ENCODE data around the gene BOLL. TPM values are rescaled to one million over a fixed set of nuclear protein-coding genes. Genes with fewer than 3 reads are reported as not detected.
A peak's percentile ranks its signal among the peaks of the same experiment; 100 is the strongest.
"Not testable (repeated sequence)": the region's sequence is repeated elsewhere in the genome, so short reads cannot be mapped to it uniquely, and the experiment has no call there.

Gene BOLL
- total RNA-seq: not detected in 2 replicates

- Mint-ChIP-seq H3K4me1 (ENCODE audit: low read depth) (peaks cover 7% of the 10 kb centered on the region), H3K4me3 (ENCODE audit: low read depth) (peak within 1 kb of the TSS; percentile 74), H3K27me3 (ENCODE audit: low read depth) (peaks cover 37% of the 10 kb centered on the region), H3K27ac (no peak within 1 kb of the TSS), H3K9me3 (no peaks in the 10 kb centered on the region), H3K36me3 (ENCODE audit: low read depth) (no peaks in the 10 kb centered on the region)
- no peak for DNase-seq (ENCODE audit: low spot score)
- intact Hi-C loops (cut with micrococcal nuclease): no loop called here
These were observed at the start of gene BOLL for GRCh38 chr2:197784956-197785941. BOLL (minus strand) TSS chr2:197785319; CDS start chr2:197781850, 3,469 bp downstream.

- peaks cover 35% of the 10 kb centered on the region for H3K9me3 Mint-ChIP-seq
- DNase-seq (ENCODE audit: low spot score); H3K4me3 Mint-ChIP-seq (ENCODE audit: low read depth); H3K27ac Mint-ChIP-seq; H3K27me3 Mint-ChIP-seq (ENCODE audit: low read depth): not testable (repeated sequence)
- intact Hi-C loops (cut with micrococcal nuclease): loop anchor here (5.0 kb wide), 1 partner anchor 577 kb away; no protein-coding TSS in a partner anchor
- peaks cover 27% of the 10 kb centered on the region for H3K4me1 Mint-ChIP-seq (ENCODE audit: low read depth)
- peaks cover 27% of the 10 kb centered on the region for H3K36me3 Mint-ChIP-seq (ENCODE audit: low read depth)
These were observed 49.7 kb upstream of the BOLL start for GRCh38 chr2:197834771-197835170.

- Mint-ChIP-seq H3K4me3 (ENCODE audit: low read depth) (no peak overlapping the region), H3K4me1 (ENCODE audit: low read depth) (peaks cover 3% of the 10 kb centered on the region), H3K9me3 (peaks cover 28% of the 10 kb centered on the region), H3K27me3 (ENCODE audit: low read depth) (no peaks in the 10 kb centered on the region), H3K36me3 (ENCODE audit: low read depth) (peaks cover 20% of the 10 kb centered on the region), H3K27ac (no peak overlapping the region)
- intact Hi-C loops (cut with micrococcal nuclease): no loop called here
- DNase-seq (ENCODE audit: low spot score): no peak
These were observed 43.5 kb upstream of the BOLL start for GRCh38 chr2:197828464-197829135.

- H3K4me1 Mint-ChIP-seq (ENCODE audit: low read depth): peaks cover 3% of the 10 kb centered on the region
- no peaks in the 10 kb centered on the region for H3K27me3 Mint-ChIP-seq (ENCODE audit: low read depth)
- peaks cover 24% of the 10 kb centered on the region for H3K9me3 Mint-ChIP-seq
- DNase-seq (ENCODE audit: low spot score): no peak
- intact Hi-C loops (cut with micrococcal nuclease): no loop called here
- no peak overlapping the region for H3K27ac Mint-ChIP-seq
- H3K4me3 Mint-ChIP-seq (ENCODE audit: low read depth): no peak overlapping the region
- H3K36me3 Mint-ChIP-seq (ENCODE audit: low read depth): peaks cover 18% of the 10 kb centered on the region
These were observed 42.5 kb upstream of the BOLL start for GRCh38 chr2:197827618-197828017.

- Mint-ChIP-seq H3K27me3 (ENCODE audit: low read depth) (no peaks in the 10 kb centered on the region), H3K36me3 (ENCODE audit: low read depth) (peaks cover 3% of the 10 kb centered on the region), H3K4me3 (ENCODE audit: low read depth) (no peak overlapping the region), H3K27ac (no peak overlapping the region), H3K4me1 (ENCODE audit: low read depth) (no peaks in the 10 kb centered on the region), H3K9me3 (no peaks in the 10 kb centered on the region)
- DNase-seq (ENCODE audit: low spot score): no peak
- intact Hi-C loops (cut with micrococcal nuclease): no loop called here
These were observed 37.2 kb upstream of the BOLL start for GRCh38 chr2:197822333-197822732.

- no peak overlapping the region for H3K27ac Mint-ChIP-seq
- intact Hi-C loops (cut with micrococcal nuclease): no loop called here
These were observed 36.6 kb upstream of the BOLL start for GRCh38 chr2:197821550-197822289.

GRCh38 chr2:197814526-197814925 lies 29.4 kb upstream of the BOLL start:
- Mint-ChIP-seq H3K4me3 (ENCODE audit: low read depth) (no peak overlapping the region), H3K27ac (peak overlapping the region; percentile 49), H3K4me1 (ENCODE audit: low read depth) (peaks cover 10% of the 10 kb centered on the region), H3K9me3 (no peaks in the 10 kb centered on the region), H3K27me3 (ENCODE audit: low read depth) (no peaks in the 10 kb centered on the region), H3K36me3 (ENCODE audit: low read depth) (no peaks in the 10 kb centered on the region)
- DNase-seq (ENCODE audit: low spot score): no peak
- intact Hi-C loops (cut with micrococcal nuclease): no loop called here

More at GRCh38 chr2:197821550-197822289, 36.6 kb upstream of the BOLL start:
- no peaks in the 10 kb centered on the region for H3K27me3 Mint-ChIP-seq (ENCODE audit: low read depth)
- no peaks in the 10 kb centered on the region for H3K9me3 Mint-ChIP-seq
- no peak overlapping the region for H3K4me3 Mint-ChIP-seq (ENCODE audit: low read depth)
- DNase-seq (ENCODE audit: low spot score): no peak
- no peaks in the 10 kb centered on the region for H3K4me1 Mint-ChIP-seq (ENCODE audit: low read depth)
- H3K36me3 Mint-ChIP-seq (ENCODE audit: low read depth): peaks cover 3% of the 10 kb centered on the region

- intact Hi-C loops (cut with micrococcal nuclease): no loop called here
- no peaks in the 10 kb centered on the region for H3K9me3 Mint-ChIP-seq
- no peaks in the 10 kb centered on the region for H3K36me3 Mint-ChIP-seq (ENCODE audit: low read depth)
- no peak overlapping the region for H3K27ac Mint-ChIP-seq
- DNase-seq (ENCODE audit: low spot score): no peak
- no peaks in the 10 kb centered on the region for H3K27me3 Mint-ChIP-seq (ENCODE audit: low read depth)
- no peak overlapping the region for H3K4me3 Mint-ChIP-seq (ENCODE audit: low read depth)
- peaks cover 20% of the 10 kb centered on the region for H3K4me1 Mint-ChIP-seq (ENCODE audit: low read depth)
These were observed 28.1 kb upstream of the BOLL start for GRCh38 chr2:197813093-197813787.

GRCh38 chr2:197810491-197810890 lies 25.4 kb upstream of the BOLL start:
- H3K9me3 Mint-ChIP-seq: no peaks in the 10 kb centered on the region
- DNase-seq (ENCODE audit: low spot score): no peak
- H3K4me3 Mint-ChIP-seq (ENCODE audit: low read depth): no peak overlapping the region
- peaks cover 6% of the 10 kb centered on the region for H3K27me3 Mint-ChIP-seq (ENCODE audit: low read depth)
- no peaks in the 10 kb centered on the region for H3K36me3 Mint-ChIP-seq (ENCODE audit: low read depth)
- no peak overlapping the region for H3K27ac Mint-ChIP-seq
- peaks cover 40% of the 10 kb centered on the region for H3K4me1 Mint-ChIP-seq (ENCODE audit: low read depth)
- intact Hi-C loops (cut with micrococcal nuclease): no loop called here

- H3K4me1 Mint-ChIP-seq (ENCODE audit: low read depth): peaks cover 41% of the 10 kb centered on the region
- intact Hi-C loops (cut with micrococcal nuclease): no loop called here
- no peak overlapping the region for H3K27ac Mint-ChIP-seq
- no peak overlapping the region for H3K4me3 Mint-ChIP-seq (ENCODE audit: low read depth)
- H3K36me3 Mint-ChIP-seq (ENCODE audit: low read depth): no peaks in the 10 kb centered on the region
- peaks cover 6% of the 10 kb centered on the region for H3K27me3 Mint-ChIP-seq (ENCODE audit: low read depth)
- no peaks in the 10 kb centered on the region for H3K9me3 Mint-ChIP-seq
- DNase-seq (ENCODE audit: low spot score): no peak
These were observed 24.9 kb upstream of the BOLL start for GRCh38 chr2:197810016-197810415.

GRCh38 chr2:197809064-197809463 lies 23.9 kb upstream of the BOLL start:
- Mint-ChIP-seq H3K4me1 (ENCODE audit: low read depth) (peaks cover 37% of the 10 kb centered on the region), H3K36me3 (ENCODE audit: low read depth) (no peaks in the 10 kb centered on the region), H3K9me3 (no peaks in the 10 kb centered on the region), H3K27ac (no peak overlapping the region), H3K27me3 (ENCODE audit: low read depth) (peaks cover 6% of the 10 kb centered on the region), H3K4me3 (ENCODE audit: low read depth) (no peak overlapping the region)
- intact Hi-C loops (cut with micrococcal nuclease): loop anchor here (5.0 kb wide), 2 partner anchors 123 to 143 kb away; no protein-coding TSS in a partner anchor
- no peak for DNase-seq (ENCODE audit: low spot score)

All from activated T-helper 2 cell treated with anti-CD3 and anti-CD28 coated beads, Interferon-gamma antibody, Interleukin-2, Interleukin-4, amounts not matched to agents 10 μg/mL and 5 μg/mL and 100 μg/mL, durations not matched to agents 14 hours and 24 hours and 36 hours (primary cell).